Measurements from ENCODE around the gene TRPC6. TPM values are rescaled to one million over a fixed set of nuclear protein-coding genes. Genes with fewer than 3 reads are reported as not detected.

The TRPC6 gene
- total RNA-seq, 2 experiments from 2014 or later, result not detected

DNA sequence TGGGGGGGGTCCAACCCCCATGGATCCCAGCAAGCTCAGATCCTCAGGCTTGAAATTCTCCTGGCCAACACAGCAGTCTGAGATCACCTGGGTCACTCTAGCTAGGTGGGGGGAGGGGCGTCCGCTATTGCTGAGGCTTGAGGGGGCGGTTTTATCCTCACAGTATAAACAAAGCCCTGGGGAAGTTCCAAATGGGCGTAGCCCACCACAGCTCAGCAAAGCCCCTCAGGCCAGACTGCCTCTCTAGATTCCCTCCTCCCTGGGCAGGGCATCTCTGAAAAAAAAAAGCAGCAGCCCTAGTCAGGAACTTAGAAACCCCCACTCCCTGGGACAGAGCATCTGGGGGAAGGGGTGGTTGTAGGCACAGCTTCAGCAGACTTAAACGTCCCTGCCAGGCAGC, 16.7 kb downstream of the TRPC6 start:
- POLR2A ChIA-PET, result no interaction called here
- DNase-seq, result no peak

DNA sequence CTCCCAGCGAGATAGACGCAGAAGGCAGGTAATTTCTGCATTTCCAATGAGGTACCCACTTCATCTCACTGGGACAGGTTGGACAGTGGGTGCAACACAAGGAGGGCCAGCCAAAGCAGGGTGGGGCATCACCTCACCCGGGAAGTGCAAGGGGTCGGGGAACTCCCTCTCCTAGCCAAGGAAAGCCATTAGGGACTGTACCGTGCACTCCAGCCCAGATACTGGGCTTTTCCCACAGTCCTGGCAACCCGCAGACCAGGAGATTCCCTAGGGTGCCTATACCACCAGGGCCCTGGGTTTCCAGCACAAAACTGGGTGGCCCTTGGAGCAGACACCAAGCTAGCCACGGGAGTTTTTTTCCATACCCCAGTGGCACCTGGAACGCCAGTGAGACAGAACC, 17.2 kb downstream of the TRPC6 start:
- H3K27ac Mint-ChIP-seq, result no peak overlapping the region
- H3K4me1 Mint-ChIP-seq, result no peaks in the 10 kb centered on the region
- H3K36me3 Mint-ChIP-seq, result no peaks in the 10 kb centered on the region
- H3K27me3 Mint-ChIP-seq, result peaks cover 1% of the 10 kb centered on the region
- H3K4me3 Mint-ChIP-seq, result no peak overlapping the region
- ATAC-seq (ENCODE audit: low read depth) (no peak), DNase-seq (no peak)
- peaks cover 7% of the 10 kb centered on the region for H3K9me3 Mint-ChIP-seq
- POLR2A ChIA-PET, result no interaction called here

More for the DNA sequence above, 16.7 kb downstream of the TRPC6 start:
- Mint-ChIP-seq H3K4me3 (no peak overlapping the region), H3K27ac (no peak overlapping the region), H3K9me3 (peaks cover 7% of the 10 kb centered on the region), H3K27me3 (peaks cover 1% of the 10 kb centered on the region), H3K4me1 (no peaks in the 10 kb centered on the region), H3K36me3 (no peaks in the 10 kb centered on the region)
- no peak for ATAC-seq (ENCODE audit: low read depth)

DNA sequence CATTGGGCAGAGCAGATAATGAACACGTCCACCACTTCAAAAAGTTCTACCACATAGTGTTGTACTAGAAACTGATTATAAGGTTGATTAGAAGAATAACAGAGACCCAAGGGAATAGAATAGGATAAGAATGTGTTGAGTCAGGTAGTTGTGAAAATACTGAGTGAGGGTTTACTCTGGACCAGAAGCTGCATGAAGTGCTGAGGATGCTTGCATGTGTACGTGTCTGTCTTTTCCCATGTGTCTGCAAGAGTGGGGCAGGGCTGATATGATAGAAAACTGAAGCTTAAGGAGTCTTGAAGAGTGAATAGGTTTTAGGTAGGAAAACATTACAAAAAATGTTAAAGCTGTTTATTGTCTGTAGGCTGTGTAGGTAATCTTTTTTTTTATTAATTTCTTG, 20.6 kb downstream of the TRPC6 start:
- Mint-ChIP-seq H3K4me3 (no peak overlapping the region), H3K4me1 (no peaks in the 10 kb centered on the region), H3K27ac (no peak overlapping the region), H3K9me3 (peaks cover 4% of the 10 kb centered on the region), H3K36me3 (no peaks in the 10 kb centered on the region), H3K27me3 (peaks cover 1% of the 10 kb centered on the region)
- ATAC-seq (ENCODE audit: low read depth), result no peak
- POLR2A ChIA-PET, result no interaction called here
- no peak for DNase-seq

DNA sequence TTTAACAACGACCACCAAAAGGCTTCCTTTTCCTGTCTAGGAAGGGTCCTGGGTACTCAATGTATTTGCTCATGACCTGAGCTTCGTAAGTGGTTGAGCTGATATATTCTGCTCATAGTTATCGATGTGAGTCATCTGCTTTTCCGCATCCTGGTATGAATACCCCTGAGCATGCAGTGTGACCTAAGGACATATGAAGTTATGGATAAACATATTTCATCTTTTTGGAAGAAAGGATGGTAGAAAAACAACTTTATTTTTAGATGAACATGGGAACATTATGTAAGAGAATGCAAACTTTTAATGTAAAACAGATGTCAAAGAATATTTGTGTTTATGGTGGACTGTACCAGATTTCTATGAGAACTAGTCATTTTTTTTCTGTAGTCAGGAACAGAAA, 28.4 kb downstream of the TRPC6 start:
- H3K4me1 Mint-ChIP-seq, result no peaks in the 10 kb centered on the region
- no peaks in the 10 kb centered on the region for H3K9me3 Mint-ChIP-seq
- H3K27ac Mint-ChIP-seq, result no peak overlapping the region
- no peak for ATAC-seq (ENCODE audit: low read depth)
- POLR2A ChIA-PET, result no interaction called here
- H3K27me3 Mint-ChIP-seq, result no peaks in the 10 kb centered on the region
- H3K36me3 Mint-ChIP-seq, result no peaks in the 10 kb centered on the region
- no peak overlapping the region for H3K4me3 Mint-ChIP-seq
- no peak for DNase-seq

DNA sequence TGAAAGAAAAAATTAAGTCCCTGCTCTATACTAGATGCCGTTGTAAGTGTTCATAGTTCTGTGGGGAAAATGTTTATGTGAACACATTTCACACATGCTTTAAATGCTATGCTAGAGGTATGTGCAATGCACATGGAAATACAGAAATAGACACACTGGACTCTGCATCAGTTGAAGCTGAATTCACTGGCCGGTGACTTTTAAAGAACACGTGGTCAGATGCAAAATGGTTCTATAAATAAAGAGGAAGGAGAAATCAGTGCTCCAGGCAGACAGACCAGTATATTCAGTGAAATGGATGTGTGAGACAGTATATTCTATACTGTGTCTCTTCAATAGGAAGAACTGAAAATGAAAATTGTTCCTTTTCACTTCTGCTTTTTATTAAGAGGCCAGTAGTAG, 29.9 kb downstream of the TRPC6 start:
- no peaks in the 10 kb centered on the region for H3K4me1 Mint-ChIP-seq
- H3K27ac Mint-ChIP-seq, result no peak overlapping the region
- no peak for ATAC-seq (ENCODE audit: low read depth)
- no peak overlapping the region for H3K4me3 Mint-ChIP-seq
- no peaks in the 10 kb centered on the region for H3K27me3 Mint-ChIP-seq
- no peaks in the 10 kb centered on the region for H3K36me3 Mint-ChIP-seq
- DNase-seq, result no peak
- no peaks in the 10 kb centered on the region for H3K9me3 Mint-ChIP-seq
- POLR2A ChIA-PET, result no interaction called here

DNA sequence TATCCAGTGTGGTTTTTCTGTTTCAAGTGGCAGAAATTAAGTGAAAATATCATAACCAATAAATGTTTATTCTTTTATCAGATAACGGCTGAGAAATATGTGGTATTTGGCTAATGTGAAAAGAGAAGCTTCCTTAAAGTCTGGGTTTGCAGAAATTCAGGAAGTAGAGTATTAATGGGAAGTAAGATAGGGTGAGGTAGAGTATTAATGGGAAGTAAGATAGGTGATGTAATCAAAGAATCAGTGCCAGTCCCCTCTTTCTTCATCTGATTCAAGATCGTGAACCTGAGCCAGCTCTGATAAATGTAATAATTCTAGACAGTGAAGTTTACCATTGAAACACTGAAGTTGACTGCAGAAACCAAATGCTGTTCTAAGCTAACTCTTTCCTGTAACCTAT, 30.9 kb downstream of the TRPC6 start:
- POLR2A ChIA-PET, result no interaction called here
- no peaks in the 10 kb centered on the region for H3K9me3 Mint-ChIP-seq
- H3K27ac Mint-ChIP-seq, result no peak overlapping the region
- H3K4me3 Mint-ChIP-seq, result no peak overlapping the region
- H3K27me3 Mint-ChIP-seq, result no peaks in the 10 kb centered on the region
- H3K36me3 Mint-ChIP-seq, result no peaks in the 10 kb centered on the region
- ATAC-seq (ENCODE audit: low read depth) (no peak), DNase-seq (no peak)
- no peaks in the 10 kb centered on the region for H3K4me1 Mint-ChIP-seq

DNA sequence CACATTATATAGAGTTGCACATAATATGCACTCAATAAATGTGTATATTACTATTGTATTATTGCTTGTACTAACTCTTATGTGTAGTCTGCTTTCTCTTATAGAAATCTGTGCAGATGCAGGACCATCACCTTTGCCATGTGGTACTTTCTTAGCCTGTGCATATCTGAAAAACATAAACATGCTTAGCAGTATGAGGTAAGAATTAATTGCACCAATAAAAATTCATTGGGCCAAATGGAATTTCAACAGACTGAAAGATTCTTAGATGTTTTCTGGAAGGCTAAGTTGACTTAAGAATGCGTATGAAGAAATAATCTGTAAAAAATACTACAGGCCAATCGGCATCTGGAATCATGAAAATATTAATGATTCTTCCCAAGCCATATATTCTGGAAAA, 55.3 kb downstream of the TRPC6 start:
- no peak for ATAC-seq (ENCODE audit: low read depth)
- Mint-ChIP-seq H3K27me3 (no peaks in the 10 kb centered on the region), H3K4me3 (no peak overlapping the region), H3K4me1 (no peaks in the 10 kb centered on the region), H3K27ac (no peak overlapping the region), H3K9me3 (peaks cover 2% of the 10 kb centered on the region), H3K36me3 (no peaks in the 10 kb centered on the region)
- POLR2A ChIA-PET, result no interaction called here
- no peak for DNase-seq

DNA sequence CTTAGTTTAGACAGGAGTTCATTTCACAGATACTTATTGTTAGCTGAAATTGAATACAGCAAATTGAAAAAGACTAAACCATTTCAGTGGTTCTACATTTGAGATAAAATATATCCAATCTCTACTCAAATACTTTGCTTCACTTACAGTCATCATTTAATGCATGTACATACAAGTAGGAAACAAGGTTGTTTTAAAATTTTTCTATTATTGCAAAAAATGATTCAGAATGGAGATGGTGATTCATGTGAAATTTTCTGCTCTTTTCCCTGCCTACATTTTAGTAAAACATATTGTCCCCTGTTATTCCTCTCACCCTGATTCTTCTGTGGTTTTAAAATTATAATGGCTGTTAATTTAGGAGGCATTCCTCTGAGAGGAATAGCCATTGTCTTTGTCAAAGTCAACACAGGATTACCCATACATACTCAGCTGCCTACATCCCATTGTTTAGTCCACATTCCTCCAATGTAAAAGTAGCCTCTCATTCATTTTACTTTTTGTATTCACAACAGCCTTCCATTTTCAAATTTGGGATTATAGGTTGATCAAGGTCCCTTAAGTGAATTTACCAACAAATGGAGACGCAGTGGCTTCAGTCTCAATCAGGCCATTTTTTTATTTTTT, 60.1 kb downstream of the TRPC6 start:
- Mint-ChIP-seq H3K27me3 (no peaks in the 10 kb centered on the region), H3K4me3 (no peak overlapping the region), H3K27ac (no peak overlapping the region), H3K36me3 (no peaks in the 10 kb centered on the region), H3K4me1 (no peaks in the 10 kb centered on the region), H3K9me3 (no peaks in the 10 kb centered on the region)
- no peak for DNase-seq
- POLR2A ChIA-PET, result no interaction called here
- ATAC-seq (ENCODE audit: low read depth), result no peak

DNA sequence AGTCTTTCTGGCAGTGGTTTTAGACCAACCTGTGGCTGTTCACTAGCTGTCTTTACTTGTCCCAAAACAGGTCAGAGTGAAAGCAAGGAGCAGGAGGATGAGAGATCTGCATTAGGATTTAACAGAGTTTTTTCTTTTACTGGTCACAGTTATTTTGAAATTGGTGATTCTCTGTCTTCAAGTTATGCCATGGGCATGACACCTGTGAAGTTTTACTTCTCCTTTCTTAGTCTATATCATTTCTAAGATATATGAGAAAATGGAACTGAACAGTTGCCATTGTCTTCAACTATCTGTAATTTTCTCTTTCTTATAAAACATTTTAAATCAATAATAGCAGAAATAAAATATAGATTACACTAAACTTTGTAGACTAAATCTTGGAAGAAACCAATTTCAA, 60.6 kb downstream of the TRPC6 start:
- no peak for DNase-seq
- POLR2A ChIA-PET, result no interaction called here
- no peaks in the 10 kb centered on the region for H3K27me3 Mint-ChIP-seq
- no peak overlapping the region for H3K27ac Mint-ChIP-seq
- H3K36me3 Mint-ChIP-seq, result no peaks in the 10 kb centered on the region
- H3K9me3 Mint-ChIP-seq, result no peaks in the 10 kb centered on the region
- no peak for ATAC-seq (ENCODE audit: low read depth)
- no peaks in the 10 kb centered on the region for H3K4me1 Mint-ChIP-seq
- no peak overlapping the region for H3K4me3 Mint-ChIP-seq

DNA sequence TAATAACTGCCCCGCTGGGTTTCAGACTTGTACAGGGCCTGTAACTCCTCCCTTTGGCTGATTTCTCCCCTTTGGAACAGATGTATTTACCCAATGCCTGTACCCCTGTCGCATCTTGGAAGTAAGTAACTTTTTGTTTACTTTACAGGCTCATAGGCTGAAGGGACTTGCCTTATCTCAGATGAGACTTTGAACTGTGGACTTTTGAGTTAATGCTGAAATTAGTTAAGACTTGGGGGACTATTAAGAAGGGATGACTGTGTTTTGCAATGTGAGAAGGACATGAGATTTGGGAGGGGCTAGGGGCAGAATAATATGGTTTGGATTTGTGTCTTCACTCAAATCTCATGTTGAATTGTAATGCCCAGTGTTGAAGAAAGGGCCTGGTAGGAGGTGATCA, 62.0 kb downstream of the TRPC6 start:
- Mint-ChIP-seq H3K4me3 (no peak overlapping the region), H3K4me1 (no peaks in the 10 kb centered on the region), H3K27ac (no peak overlapping the region), H3K36me3 (no peaks in the 10 kb centered on the region), H3K9me3 (no peaks in the 10 kb centered on the region), H3K27me3 (no peaks in the 10 kb centered on the region)
- no peak for DNase-seq
- POLR2A ChIA-PET, result no interaction called here
- no peak for ATAC-seq (ENCODE audit: low read depth)

DNA sequence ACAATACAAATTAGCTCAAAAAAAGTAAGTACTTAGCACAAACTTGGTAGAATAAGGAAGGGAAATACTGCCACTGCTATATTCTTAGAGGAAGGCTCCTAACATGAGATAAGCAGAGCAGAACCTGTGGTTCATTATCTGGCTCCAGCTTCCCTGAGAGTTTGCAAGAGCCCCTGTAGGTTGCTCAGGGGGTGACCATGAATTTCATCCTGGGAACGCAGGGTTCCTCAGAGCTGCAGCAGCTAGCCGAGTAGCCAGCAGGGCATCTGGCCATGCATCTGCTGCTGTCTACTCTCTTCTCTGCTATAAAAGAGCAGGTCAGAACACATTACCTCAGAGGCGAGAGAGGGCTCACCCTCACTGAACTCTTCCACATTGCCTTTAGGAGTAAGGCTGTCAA, 67.3 kb downstream of the TRPC6 start:
- H3K4me1 Mint-ChIP-seq, result no peaks in the 10 kb centered on the region
- ATAC-seq (ENCODE audit: low read depth), result no peak
- no peaks in the 10 kb centered on the region for H3K27me3 Mint-ChIP-seq
- no peaks in the 10 kb centered on the region for H3K36me3 Mint-ChIP-seq
- no peak overlapping the region for H3K27ac Mint-ChIP-seq
- POLR2A ChIA-PET, result no interaction called here
- no peak overlapping the region for H3K4me3 Mint-ChIP-seq
- H3K9me3 Mint-ChIP-seq, result peaks cover 2% of the 10 kb centered on the region
- DNase-seq, result no peak

DNA sequence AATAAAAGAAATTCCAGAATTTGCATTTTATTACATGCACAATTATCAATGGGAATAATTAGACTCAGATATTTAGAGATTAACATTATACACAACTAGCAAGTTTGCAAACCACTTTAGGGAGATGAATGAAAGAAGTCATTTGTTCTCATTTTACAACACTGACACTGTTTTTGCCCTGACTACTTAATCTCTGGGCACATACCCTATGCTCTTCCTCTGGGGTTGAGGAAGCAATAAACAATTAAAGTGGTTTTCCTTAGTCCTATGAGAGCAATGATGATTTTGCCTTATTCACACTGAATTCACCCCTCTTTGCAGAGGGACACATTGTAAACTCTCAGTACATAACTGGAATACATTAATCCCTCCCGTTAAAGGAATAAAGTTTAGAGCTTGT, 72.7 kb downstream of the TRPC6 start:
- Mint-ChIP-seq H3K27ac (no peak overlapping the region), H3K4me3 (no peak overlapping the region), H3K9me3 (peaks cover 2% of the 10 kb centered on the region), H3K36me3 (no peaks in the 10 kb centered on the region), H3K4me1 (no peaks in the 10 kb centered on the region), H3K27me3 (no peaks in the 10 kb centered on the region)
- DNase-seq (no peak), ATAC-seq (ENCODE audit: low read depth) (no peak)
- POLR2A ChIA-PET, result no interaction called here

DNA sequence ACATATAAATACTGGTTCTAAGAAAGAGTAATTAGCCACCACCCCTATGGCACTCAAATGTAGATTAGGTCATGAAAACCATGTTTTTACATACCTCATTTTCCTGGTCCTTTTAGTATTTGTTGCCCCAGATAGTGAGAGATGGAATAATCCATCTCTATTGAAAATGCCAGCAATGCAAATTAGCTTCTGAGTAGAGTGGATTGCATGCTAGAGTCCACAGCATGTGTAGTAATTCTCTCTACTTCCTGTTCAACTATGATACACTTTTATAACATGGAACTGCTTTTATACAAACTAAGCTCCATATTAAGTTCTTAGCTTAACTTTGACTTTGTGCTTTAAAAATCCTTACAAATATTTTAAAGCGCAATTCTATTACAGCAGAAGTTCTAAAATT, 73.2 kb downstream of the TRPC6 start:
- POLR2A ChIA-PET, result no interaction called here
- Mint-ChIP-seq H3K36me3 (no peaks in the 10 kb centered on the region), H3K4me1 (no peaks in the 10 kb centered on the region), H3K4me3 (no peak overlapping the region), H3K9me3 (peaks cover 2% of the 10 kb centered on the region), H3K27ac (no peak overlapping the region), H3K27me3 (no peaks in the 10 kb centered on the region)
- no peak for ATAC-seq (ENCODE audit: low read depth)
- no peak for DNase-seq

DNA sequence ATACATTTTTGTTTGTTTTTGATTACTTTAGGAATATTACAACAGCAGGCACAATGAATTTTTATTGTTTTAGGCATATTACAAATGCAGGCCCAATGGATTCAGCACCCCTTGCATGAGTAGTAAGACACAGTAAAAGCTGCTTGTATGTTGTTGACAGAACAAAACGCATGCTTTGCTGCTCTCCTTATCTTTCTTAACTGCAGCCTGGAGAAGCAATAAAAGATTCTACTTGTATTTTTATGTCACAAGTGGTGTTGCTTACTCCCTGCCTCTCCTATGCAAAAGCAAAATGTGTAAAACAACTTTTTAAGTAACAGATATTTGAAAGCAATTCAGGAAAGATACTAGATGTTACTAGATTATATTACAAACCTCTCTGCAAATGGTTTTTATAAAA, 73.9 kb downstream of the TRPC6 start:
- POLR2A ChIA-PET, result no interaction called here
- ATAC-seq (ENCODE audit: low read depth) (no peak), DNase-seq (no peak)
- peaks cover 2% of the 10 kb centered on the region for H3K9me3 Mint-ChIP-seq
- H3K36me3 Mint-ChIP-seq, result no peaks in the 10 kb centered on the region
- H3K27me3 Mint-ChIP-seq, result no peaks in the 10 kb centered on the region
- no peaks in the 10 kb centered on the region for H3K4me1 Mint-ChIP-seq
- no peak overlapping the region for H3K27ac Mint-ChIP-seq
- H3K4me3 Mint-ChIP-seq, result no peak overlapping the region

DNA sequence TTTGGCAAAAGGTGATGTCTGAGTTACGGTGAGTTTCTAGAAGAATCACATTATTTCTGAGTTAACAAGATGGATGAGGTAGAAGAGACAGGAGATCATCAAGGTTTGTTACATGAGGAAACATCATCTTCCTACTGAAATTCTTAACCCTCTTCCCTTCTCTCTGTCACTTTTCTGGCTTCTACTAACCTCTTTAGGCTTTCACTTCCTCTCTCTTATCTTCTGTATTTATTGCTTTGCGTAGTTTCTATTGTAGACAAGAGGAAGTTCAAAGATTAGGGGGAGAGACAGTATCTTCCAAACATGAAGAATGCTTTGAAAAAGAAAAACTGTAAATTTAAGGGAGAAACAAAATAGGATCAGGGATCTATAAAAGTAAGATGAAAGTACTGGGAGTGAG, 75.4 kb downstream of the TRPC6 start:
- Mint-ChIP-seq H3K36me3 (no peaks in the 10 kb centered on the region), H3K27ac (no peak overlapping the region), H3K27me3 (no peaks in the 10 kb centered on the region), H3K4me3 (no peak overlapping the region), H3K4me1 (no peaks in the 10 kb centered on the region), H3K9me3 (peaks cover 2% of the 10 kb centered on the region)
- ATAC-seq (ENCODE audit: low read depth), result no peak
- DNase-seq, result no peak
- POLR2A ChIA-PET, result no interaction called here

Measured in activated naive CD8-positive, alpha-beta T cell treated with anti-CD3 and anti-CD28 coated beads, Interleukin-2, amount 10 ng/mL, durations not matched to agents 7 days and 5 days (primary cell).